Epithelial cell of esophagus (primary cell): ENCODE results near the gene AOPEP.

Experiments
- DNase-seq: peaks from one replicate; pipeline ENCODE4 v3.0.0; 2010; ENCODE audit warnings: low read depth
- H3K4me3 ChIP-seq: 2 replicates; pipeline ENCODE4 v1.5.1; 2011; ENCODE audit warnings: mild to moderate bottlenecking, low read length, control low read depth
- TF ChIP-seq, protein P1 (sequence below): IDR thresholded peaks from 2 replicates; pipeline ENCODE4 v1.5.1; 2011; ENCODE audit warnings: low read depth, mild to moderate bottlenecking, low read length, control low read depth, inconsistent platforms; ENCODE audit not compliant: insufficient read depth; ENCODE audit errors: missing control alignments

AOPEP gene

DNA sequence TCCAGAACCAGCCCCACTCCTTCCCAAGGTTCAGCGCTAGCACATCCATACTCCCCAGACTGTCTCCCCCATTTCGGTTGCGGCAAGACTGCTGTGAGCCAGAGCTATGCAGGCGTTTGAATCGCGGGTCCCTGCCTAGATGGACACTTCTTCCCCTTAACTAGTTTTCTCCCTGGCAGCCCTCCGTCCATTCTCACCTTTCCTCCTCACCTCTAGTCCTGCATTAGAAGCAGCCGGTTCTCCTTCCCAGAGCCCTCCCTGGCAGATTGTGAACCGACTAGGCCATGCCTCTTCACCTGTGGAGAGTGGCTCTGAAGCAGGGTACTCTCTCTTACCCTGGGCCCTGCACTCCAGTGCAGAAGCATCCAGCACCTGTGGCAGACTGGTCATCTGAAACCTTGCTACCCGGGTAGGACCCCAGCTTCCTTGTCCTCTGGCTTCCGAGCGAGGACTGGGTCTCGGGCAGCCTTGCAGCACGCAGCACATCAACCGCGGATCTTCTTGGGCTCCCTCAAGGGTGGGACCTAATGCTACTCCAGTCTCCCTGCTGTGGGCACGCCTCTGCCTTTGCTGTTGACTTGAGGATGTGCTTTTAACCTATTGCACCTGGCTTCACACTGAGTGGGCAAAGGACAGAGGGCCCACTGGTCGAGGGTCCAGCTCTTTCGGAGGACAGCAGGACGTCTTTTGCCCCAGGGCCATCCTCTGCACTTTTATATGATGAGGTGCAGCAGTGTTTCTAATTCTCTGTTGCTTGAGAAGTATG is 183.6 kb downstream of the AOPEP start:
- DNase-seq: no peak
- TF ChIP-seq, protein P1, sequence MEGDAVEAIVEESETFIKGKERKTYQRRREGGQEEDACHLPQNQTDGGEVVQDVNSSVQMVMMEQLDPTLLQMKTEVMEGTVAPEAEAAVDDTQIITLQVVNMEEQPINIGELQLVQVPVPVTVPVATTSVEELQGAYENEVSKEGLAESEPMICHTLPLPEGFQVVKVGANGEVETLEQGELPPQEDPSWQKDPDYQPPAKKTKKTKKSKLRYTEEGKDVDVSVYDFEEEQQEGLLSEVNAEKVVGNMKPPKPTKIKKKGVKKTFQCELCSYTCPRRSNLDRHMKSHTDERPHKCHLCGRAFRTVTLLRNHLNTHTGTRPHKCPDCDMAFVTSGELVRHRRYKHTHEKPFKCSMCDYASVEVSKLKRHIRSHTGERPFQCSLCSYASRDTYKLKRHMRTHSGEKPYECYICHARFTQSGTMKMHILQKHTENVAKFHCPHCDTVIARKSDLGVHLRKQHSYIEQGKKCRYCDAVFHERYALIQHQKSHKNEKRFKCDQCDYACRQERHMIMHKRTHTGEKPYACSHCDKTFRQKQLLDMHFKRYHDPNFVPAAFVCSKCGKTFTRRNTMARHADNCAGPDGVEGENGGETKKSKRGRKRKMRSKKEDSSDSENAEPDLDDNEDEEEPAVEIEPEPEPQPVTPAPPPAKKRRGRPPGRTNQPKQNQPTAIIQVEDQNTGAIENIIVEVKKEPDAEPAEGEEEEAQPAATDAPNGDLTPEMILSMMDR: no peak
- no peak overlapping the region for H3K4me3 ChIP-seq

DNA sequence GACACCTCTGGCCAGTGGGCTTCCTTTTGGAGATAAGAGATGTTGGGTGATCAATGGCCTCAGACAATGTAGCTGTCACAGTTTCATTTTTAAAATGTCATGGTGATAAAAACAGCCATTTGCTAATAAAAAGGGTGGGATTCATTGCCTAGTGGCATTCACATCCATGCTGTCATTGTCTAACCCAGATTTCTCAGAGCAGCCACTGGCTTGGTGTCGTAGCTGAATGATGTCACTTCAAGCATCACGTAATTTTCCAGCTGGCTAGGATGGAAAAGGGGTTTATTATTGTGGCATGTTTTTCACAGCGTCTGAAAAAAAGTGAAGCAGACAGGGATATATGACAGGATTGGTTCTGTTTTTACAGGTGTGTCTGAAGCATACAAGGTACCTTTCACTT is 184.7 kb downstream of the AOPEP start:
- TF ChIP-seq, protein P1: no peak
- no peak for DNase-seq
- H3K4me3 ChIP-seq: no peak overlapping the region

DNA sequence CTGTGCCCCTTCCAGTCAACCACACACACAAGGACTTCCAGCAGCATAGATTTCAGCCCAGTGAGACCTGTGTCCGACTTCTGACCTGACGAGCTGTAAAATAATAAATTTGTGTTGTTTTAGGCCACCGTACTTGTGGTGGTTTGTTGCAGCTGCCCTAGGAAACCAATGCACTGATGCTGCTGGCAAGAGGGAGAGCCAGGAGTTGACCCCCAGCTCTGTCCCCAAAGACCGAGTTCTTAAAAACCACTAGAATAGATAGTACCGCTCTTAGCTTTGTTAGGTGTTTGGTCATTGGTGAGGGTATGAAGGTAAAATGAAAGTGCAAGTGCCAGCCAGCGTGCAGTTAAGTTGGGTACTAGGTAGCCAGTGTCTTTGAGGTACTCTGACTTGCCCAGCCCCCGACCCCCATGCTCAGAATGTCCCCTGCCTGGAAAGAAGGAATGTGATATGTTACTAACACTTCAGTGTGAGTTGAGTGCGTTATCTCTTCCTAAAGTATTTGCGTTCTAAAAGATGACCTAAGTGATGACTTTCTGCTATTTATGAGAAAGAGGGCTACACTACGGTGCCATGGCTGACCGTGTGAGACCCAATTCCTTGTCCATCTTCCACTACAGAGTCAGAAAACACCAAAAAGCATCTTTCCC is 185.6 kb downstream of the AOPEP start:
- DNase-seq: no peak
- TF ChIP-seq, protein P1: no peak
- no peak overlapping the region for H3K4me3 ChIP-seq

DNA sequence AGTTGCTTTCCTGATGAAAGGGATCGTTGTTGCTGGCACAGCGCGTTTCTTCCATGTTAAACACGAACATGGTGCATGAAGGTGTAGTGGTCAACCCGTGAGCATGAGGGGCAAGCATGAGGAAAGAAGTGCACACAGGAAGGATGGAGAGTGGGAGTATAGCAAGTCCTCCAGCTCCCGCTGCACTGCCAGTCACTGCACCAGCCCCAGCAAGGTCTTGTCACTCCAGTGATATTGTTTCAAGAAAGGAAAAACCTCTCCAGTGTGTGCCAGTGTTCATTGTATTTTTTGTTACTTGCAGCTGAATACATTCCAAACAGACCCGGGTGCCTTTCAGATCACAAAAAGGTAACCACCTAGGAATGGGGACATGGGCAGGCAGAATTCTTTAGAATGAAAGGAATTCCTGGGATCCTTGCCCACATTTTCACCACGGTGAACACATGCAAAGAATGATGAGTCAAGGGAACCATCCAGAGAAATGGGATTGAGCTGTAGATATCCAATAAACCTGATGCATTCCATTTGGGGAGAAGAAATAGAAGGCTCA is 186.3 kb downstream of the AOPEP start:
- no peak overlapping the region for H3K4me3 ChIP-seq
- DNase-seq: peak; percentile 81
- TF ChIP-seq, protein P1: no peak

DNA sequence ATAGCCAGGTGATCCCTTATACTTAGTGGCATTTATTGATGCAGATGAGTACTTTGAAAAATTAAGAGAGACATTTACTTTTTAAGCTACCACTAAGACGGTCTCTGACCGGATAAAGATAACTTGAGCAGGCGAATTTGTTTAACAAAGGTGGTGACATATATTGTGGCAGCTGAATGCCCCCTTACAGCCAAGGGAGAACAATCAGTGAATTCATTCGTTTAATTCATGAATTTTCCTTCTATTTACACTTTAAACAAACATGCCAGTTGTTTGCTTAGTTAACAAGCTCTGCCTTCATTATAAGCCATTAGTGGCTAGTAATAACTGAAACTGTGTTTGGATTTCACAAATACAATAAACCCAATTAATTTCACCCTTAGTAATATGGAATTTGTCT is 187.1 kb downstream of the AOPEP start:
- H3K4me3 ChIP-seq: no peak overlapping the region
- TF ChIP-seq, protein P1: no peak
- no peak for DNase-seq

DNA sequence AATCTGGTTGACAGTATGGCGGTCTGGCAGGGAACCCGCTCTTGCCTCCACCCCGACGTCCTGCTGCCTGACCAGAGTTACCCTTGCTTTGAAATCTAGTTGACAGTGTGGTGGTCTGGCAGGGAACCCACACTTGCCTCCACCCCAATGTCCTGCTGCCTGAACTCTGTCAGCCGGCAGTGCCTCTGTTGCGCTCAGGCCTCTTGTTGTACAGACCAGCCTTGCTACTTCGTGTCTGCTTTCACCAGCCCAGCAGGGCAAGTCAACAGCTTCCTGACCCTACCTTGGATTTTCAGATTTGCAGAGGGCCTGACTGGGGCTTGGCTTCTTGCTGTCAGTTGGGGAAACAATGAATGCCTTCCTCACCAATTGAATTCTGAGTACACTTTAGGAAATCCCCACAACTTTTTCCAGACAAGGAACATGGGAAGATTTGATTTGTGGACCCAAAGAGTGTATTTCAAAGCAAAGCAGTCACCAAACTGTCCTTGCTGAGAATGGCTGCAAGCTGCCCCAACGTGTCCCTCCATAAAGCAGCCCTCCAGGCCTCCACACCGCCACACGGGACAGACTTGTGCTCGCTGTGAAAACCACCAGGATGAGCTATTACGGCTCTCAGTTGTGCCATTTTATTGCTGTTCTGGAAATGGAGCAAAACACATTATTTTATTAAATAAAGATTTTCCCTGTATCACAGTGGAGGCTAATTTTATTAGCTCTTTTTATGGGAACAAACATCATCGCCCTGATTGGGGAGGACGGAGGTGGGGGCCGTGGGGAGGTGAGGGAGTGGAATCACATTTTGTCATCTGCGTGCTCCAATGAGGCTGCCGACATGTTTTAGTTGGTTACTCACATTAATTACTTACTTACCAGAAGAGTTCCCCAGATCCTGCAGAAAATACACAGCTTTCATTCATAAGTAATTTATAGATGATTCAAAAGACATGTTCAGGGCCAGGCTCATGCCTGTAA is 189.3 kb downstream of the AOPEP start:
- H3K4me3 ChIP-seq: no peak overlapping the region
- TF ChIP-seq, protein P1: no peak
- DNase-seq: no peak
